GM21529 (cell line): ENCODE results near the gene GPR108.

Source experiments
- ATAC-seq: cut with Tn5 transposase; IDR thresholded peaks from one replicate; pipeline ENCODE4 v1.9.1; 2021; ENCODE audit not compliant: unreplicated experiment

Gene GPR108

GRCh38 chr19:6737873-6738786, 750 bp upstream of the GPR108 start:
- ATAC-seq = peak; percentile 1

- ATAC-seq = no peak
Observed at GRCh38 chr19:6736917-6737283, 480 bp downstream of the GPR108 start.

- no peak for ATAC-seq
Observed at GRCh38 chr19:6736169-6736916, 1.0 kb downstream of the GPR108 start.

GRCh38 chr19:6735181-6735911, 2.0 kb downstream of the GPR108 start:
- ATAC-seq = no peak

- ATAC-seq = no peak
Observed at GRCh38 chr19:6734096-6734696, 3.2 kb downstream of the GPR108 start.

- ATAC-seq = no peak
Observed at GRCh38 chr19:6733338-6734095, 3.9 kb downstream of the GPR108 start.

- no peak for ATAC-seq
Observed at GRCh38 chr19:6732803-6733337, 4.5 kb downstream of the GPR108 start.

- ATAC-seq = no peak
Observed at GRCh38 chr19:6731822-6732221, 5.6 kb downstream of the GPR108 start.

GRCh38 chr19:6730941-6731670, 6.3 kb downstream of the GPR108 start:
- ATAC-seq = no peak

- no peak for ATAC-seq
Observed at GRCh38 chr19:6730153-6730804, 7.1 kb downstream of the GPR108 start.

- ATAC-seq = no peak
Observed at GRCh38 chr19:6729573-6730152, 7.7 kb downstream of the GPR108 start.

- no peak for ATAC-seq
Observed at GRCh38 chr19:6728346-6728745, 9.0 kb downstream of the GPR108 start.

- ATAC-seq = no peak
Observed at GRCh38 chr19:6725513-6726231, 11.7 kb downstream of the GPR108 start.

GRCh38 chr19:6724631-6725492, 12.5 kb downstream of the GPR108 start:
- ATAC-seq = no peak

GRCh38 chr19:6723738-6724137, 13.6 kb downstream of the GPR108 start:
- ATAC-seq = no peak

GRCh38 chr19:6723108-6723618, 14.2 kb downstream of the GPR108 start:
- no peak for ATAC-seq

GRCh38 chr19:6721773-6722172, 15.6 kb downstream of the GPR108 start:
- no peak for ATAC-seq
